ENCODE measurements around the gene PRKCA.

DNA sequence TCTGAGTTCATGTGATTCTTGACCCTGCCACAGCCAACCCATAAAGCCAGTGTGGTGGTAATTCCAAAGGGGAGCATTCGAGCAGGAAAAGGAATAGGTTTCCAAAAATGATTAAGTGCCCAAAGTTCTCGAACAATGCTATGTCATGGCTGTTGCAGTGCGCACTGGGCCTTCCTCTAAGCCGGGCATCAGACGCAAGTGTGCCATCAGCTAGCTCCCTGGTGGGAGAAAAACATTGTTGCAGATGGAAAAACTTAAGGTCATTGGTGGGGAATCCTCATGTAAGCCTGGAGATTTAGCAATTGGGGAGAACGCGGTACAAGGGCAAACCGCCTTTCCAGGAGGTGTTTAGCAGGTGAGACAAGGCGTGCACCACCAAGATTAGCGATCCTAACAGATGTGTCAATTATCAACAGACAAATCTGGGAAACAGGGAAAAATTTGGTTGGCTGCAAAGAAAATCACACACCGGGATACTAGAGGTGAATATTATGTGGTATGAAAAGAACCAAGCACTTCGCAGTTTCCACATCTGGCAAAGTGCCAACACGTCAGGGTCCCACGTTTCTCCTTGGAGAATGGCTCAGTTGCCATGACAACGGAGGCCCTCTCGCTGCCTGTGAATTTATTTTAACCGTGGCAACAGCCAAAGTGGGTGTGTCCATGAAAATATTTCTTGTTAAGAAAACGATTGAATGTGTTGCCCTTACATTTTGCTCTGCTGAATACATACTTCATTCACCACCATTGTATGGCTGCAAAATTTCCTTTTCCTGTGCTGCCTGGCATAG lies 414.0 kb downstream of the PRKCA start:
- TF ChIP-seq POLR2A (IDR thresholded peaks at IDR 0.05) (no peak), POLR2AphosphoS5 (IDR thresholded peaks at IDR 0.05) (no peak), EP300 (IDR thresholded peaks at IDR 0.05) (no peak)
- TF ChIP-seq, protein P1, sequence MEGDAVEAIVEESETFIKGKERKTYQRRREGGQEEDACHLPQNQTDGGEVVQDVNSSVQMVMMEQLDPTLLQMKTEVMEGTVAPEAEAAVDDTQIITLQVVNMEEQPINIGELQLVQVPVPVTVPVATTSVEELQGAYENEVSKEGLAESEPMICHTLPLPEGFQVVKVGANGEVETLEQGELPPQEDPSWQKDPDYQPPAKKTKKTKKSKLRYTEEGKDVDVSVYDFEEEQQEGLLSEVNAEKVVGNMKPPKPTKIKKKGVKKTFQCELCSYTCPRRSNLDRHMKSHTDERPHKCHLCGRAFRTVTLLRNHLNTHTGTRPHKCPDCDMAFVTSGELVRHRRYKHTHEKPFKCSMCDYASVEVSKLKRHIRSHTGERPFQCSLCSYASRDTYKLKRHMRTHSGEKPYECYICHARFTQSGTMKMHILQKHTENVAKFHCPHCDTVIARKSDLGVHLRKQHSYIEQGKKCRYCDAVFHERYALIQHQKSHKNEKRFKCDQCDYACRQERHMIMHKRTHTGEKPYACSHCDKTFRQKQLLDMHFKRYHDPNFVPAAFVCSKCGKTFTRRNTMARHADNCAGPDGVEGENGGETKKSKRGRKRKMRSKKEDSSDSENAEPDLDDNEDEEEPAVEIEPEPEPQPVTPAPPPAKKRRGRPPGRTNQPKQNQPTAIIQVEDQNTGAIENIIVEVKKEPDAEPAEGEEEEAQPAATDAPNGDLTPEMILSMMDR (IDR thresholded peaks at IDR 0.05) = no peak

All from suprapubic skin (tissue), 4 donors.